ENCODE results near the gene LGSN.

- no peak for TF ChIP-seq SMC3 (IDR thresholded peaks at IDR 0.05; ENCODE audit: borderline replicate concordance, low read length)
- TF ChIP-seq HDAC2 (IDR thresholded peaks at IDR 0.05) = no peak
- no peak for TF ChIP-seq HDAC6 (IDR thresholded peaks at IDR 0.05; ENCODE audit: unreplicated experiment)
- TF ChIP-seq CTCF (IDR thresholded peaks at IDR 0.05 in 2 of 3, conservative IDR thresholded peaks at IDR 0.05 in 1 of 3; ENCODE audit: control insufficient read depth in 2 of 3, extremely low read depth in 1 of 3, insufficient read depth in 1 of 3, low read depth in 3 of 3, low read length in 3 of 3) = no peak
- no peak for TF ChIP-seq POLR2AphosphoS2 (IDR thresholded peaks at IDR 0.05; ENCODE audit: low read depth, low read length)
- no peak for TF ChIP-seq EGR1 (IDR thresholded peaks at IDR 0.05; ENCODE audit: borderline replicate concordance in 1 of 2, low read depth in 2 of 2, low read length in 2 of 2)
- no peak for TF ChIP-seq ZNF274 (IDR thresholded peaks at IDR 0.05; ENCODE audit: insufficient read depth, insufficient read length)
- no peak for TF ChIP-seq SRF (IDR thresholded peaks at IDR 0.05; ENCODE audit: low read depth in 2 of 2, low read length in 2 of 2)
Measured at GRCh38 chr6:63268574-63268973, 51.2 kb downstream of the LGSN start.
